ENCODE measurements around the gene RPS21. TPM values are rescaled to one million over a fixed set of nuclear protein-coding genes. Genes with fewer than 3 reads are reported as not detected.

RPS21 gene
- total and polyA plus RNA-seq, 9 of the 15 experiments (the other 6 are each of a cell fraction or from before 2014, with no cell fraction given): 1,380 to 5,647 (median 3,091) TPM

- TF ChIP-seq CREB1 (IDR thresholded peaks at IDR 0.05) (no peak), CREB1 (CRISPR knock-in tag; IDR thresholded peaks at IDR 0.05) (no peak), ZBTB43 (CRISPR knock-in tag; IDR thresholded peaks at IDR 0.05) (no peak), PHB2 (IDR thresholded peaks at IDR 0.05; ENCODE audit: low read depth) (no peak), RAD51 (IDR thresholded peaks at IDR 0.05; ENCODE audit: borderline replicate concordance, low read depth) (no peak), TAF15 (IDR thresholded peaks at IDR 0.05; ENCODE audit: low read depth, low read length) (no peak), SFPQ (IDR thresholded peaks at IDR 0.05; ENCODE audit: low read depth, low read length) (no peak), HDGF (IDR thresholded peaks at IDR 0.05) (no peak), EGR1 (conservative IDR thresholded peaks at IDR 0.05) (no peak), ZEB2 (IDR thresholded peaks at IDR 0.05) (no peak), KAT8 (IDR thresholded peaks at IDR 0.05; ENCODE audit: low read depth) (no peak), POLR2G (IDR thresholded peaks at IDR 0.05; ENCODE audit: low read depth, low read length) (peak; percentile 84), HMBOX1 (IDR thresholded peaks at IDR 0.05) (no peak), RAD21 (CRISPR knock-in tag; conservative IDR thresholded peaks at IDR 0.05 in 1 of 2, IDR thresholded peaks at IDR 0.05 in 1 of 2) (no peak), PHF8 (IDR thresholded peaks at IDR 0.05; ENCODE audit: borderline replicate concordance, low read length) (peak; percentile 62; the same call in 1 of the 2 replicates), ZFX (CRISPR knock-in tag; IDR thresholded peaks at IDR 0.05) (no peak)
- TF ChIP-seq, protein P1, sequence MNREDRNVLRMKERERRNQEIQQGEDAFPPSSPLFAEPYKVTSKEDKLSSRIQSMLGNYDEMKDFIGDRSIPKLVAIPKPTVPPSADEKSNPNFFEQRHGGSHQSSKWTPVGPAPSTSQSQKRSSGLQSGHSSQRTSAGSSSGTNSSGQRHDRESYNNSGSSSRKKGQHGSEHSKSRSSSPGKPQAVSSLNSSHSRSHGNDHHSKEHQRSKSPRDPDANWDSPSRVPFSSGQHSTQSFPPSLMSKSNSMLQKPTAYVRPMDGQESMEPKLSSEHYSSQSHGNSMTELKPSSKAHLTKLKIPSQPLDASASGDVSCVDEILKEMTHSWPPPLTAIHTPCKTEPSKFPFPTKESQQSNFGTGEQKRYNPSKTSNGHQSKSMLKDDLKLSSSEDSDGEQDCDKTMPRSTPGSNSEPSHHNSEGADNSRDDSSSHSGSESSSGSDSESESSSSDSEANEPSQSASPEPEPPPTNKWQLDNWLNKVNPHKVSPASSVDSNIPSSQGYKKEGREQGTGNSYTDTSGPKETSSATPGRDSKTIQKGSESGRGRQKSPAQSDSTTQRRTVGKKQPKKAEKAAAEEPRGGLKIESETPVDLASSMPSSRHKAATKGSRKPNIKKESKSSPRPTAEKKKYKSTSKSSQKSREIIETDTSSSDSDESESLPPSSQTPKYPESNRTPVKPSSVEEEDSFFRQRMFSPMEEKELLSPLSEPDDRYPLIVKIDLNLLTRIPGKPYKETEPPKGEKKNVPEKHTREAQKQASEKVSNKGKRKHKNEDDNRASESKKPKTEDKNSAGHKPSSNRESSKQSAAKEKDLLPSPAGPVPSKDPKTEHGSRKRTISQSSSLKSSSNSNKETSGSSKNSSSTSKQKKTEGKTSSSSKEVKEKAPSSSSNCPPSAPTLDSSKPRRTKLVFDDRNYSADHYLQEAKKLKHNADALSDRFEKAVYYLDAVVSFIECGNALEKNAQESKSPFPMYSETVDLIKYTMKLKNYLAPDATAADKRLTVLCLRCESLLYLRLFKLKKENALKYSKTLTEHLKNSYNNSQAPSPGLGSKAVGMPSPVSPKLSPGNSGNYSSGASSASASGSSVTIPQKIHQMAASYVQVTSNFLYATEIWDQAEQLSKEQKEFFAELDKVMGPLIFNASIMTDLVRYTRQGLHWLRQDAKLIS (CRISPR knock-in tag; IDR thresholded peaks at IDR 0.05): no peak
- TF ChIP-seq, protein P2, sequence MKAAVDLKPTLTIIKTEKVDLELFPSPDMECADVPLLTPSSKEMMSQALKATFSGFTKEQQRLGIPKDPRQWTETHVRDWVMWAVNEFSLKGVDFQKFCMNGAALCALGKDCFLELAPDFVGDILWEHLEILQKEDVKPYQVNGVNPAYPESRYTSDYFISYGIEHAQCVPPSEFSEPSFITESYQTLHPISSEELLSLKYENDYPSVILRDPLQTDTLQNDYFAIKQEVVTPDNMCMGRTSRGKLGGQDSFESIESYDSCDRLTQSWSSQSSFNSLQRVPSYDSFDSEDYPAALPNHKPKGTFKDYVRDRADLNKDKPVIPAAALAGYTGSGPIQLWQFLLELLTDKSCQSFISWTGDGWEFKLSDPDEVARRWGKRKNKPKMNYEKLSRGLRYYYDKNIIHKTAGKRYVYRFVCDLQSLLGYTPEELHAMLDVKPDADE (conservative IDR thresholded peaks at IDR 0.05; ENCODE audit: control insufficient read depth, low read depth, low read length): 0 out of 2 replicates have a peak, but pooled peaks have one; percentile 7
These were observed 19.7 kb upstream of the RPS21 start, which contains the start of gene LAMA5 (continued) for GRCh38 chr20:62367136-62367632.
